GM18951 (cell line): Measurements from ENCODE around the gene HS3ST4.
"Not testable (repeated sequence)": the region's sequence is repeated elsewhere in the genome, so short reads cannot be mapped to it uniquely, and the experiment has no call there.

Experiments
- POLR2A ChIP-seq: IDR thresholded peaks from 4 replicates; pipeline ENCODE4 v1.6.1; 2011; ENCODE audit warnings: mild to moderate bottlenecking; ENCODE audit not compliant: insufficient read length, insufficient read depth; ENCODE audit errors: extremely low read depth
- in situ Hi-C: fragments of 300-500 bp; cut with MboI; formaldehyde crosslinking; loops from one replicate; pipeline ENCODE4 v1.12.0; 2022; ENCODE audit warnings: low sequenced_read_pairs, mixed read lengths, inconsistent platforms; ENCODE audit not compliant: unreplicated experiment

The HS3ST4 gene

GRCh38 chr16:26041952-26042668 lies 350.4 kb downstream of the HS3ST4 start:
- no peak for TF ChIP-seq POLR2A
- in situ Hi-C loops = no loop called here

- in situ Hi-C loops = no loop called here
- no peak for TF ChIP-seq POLR2A
These were observed 358.7 kb downstream of the HS3ST4 start for GRCh38 chr16:26050472-26050871.

- TF ChIP-seq POLR2A = no peak
- in situ Hi-C loops = no loop called here
These were observed 359.3 kb downstream of the HS3ST4 start for GRCh38 chr16:26051063-26051462.

- TF ChIP-seq POLR2A = no peak
- in situ Hi-C loops = no loop called here
These were observed 362.1 kb downstream of the HS3ST4 start for GRCh38 chr16:26053889-26054288.

- TF ChIP-seq POLR2A = no peak
- in situ Hi-C loops = no loop called here
These were observed 366.6 kb downstream of the HS3ST4 start for GRCh38 chr16:26058326-26058725.

- TF ChIP-seq POLR2A = no peak
- in situ Hi-C loops = no loop called here
These were observed 378.7 kb downstream of the HS3ST4 start for GRCh38 chr16:26070302-26071100.

- in situ Hi-C loops = no loop called here
These were observed 379.5 kb downstream of the HS3ST4 start for GRCh38 chr16:26071101-26071866.

GRCh38 chr16:26078716-26079355 lies 387.1 kb downstream of the HS3ST4 start:
- TF ChIP-seq POLR2A = no peak
- in situ Hi-C loops = no loop called here

More at GRCh38 chr16:26071101-26071866, 379.5 kb downstream of the HS3ST4 start:
- TF ChIP-seq POLR2A = no peak

GRCh38 chr16:26087091-26087490 lies 395.3 kb downstream of the HS3ST4 start:
- TF ChIP-seq POLR2A = no peak
- in situ Hi-C loops = no loop called here

GRCh38 chr16:26091511-26091910 lies 399.8 kb downstream of the HS3ST4 start:
- in situ Hi-C loops = no loop called here
- TF ChIP-seq POLR2A = no peak

- in situ Hi-C loops = not testable (repeated sequence)
These were observed 406.4 kb downstream of the HS3ST4 start for GRCh38 chr16:26098206-26098605.

GRCh38 chr16:26102369-26102768 lies 410.6 kb downstream of the HS3ST4 start:
- in situ Hi-C loops = no loop called here
- no peak for TF ChIP-seq POLR2A

GRCh38 chr16:26108836-26109505 lies 417.2 kb downstream of the HS3ST4 start:
- in situ Hi-C loops = no loop called here
- no peak for TF ChIP-seq POLR2A

- no peak for TF ChIP-seq POLR2A
- in situ Hi-C loops = no loop called here
These were observed 420.1 kb downstream of the HS3ST4 start for GRCh38 chr16:26111900-26112299.
